Motor neuron (in vitro differentiated cells): ENCODE measurements around the gene NLRP5. TPM values are rescaled to one million over a fixed set of nuclear protein-coding genes. Genes with fewer than 3 reads are reported as not detected.
"Not testable (repeated sequence)": the region's sequence is repeated elsewhere in the genome, so short reads cannot be mapped to it uniquely, and the experiment has no call there.

Experiments used
- ATAC-seq, 8 experiments: fragments of 200-7000 bp; cut with Tn5 transposase; replicated peaks in 6 of 8; 2 replicates each; pipeline ENCODE4 v1.8.0; 2021; ENCODE audit warnings: mild to moderate bottlenecking in 8 of 8, moderate library complexity in 8 of 8
- H3K27ac ChIP-seq, 2 donors: fragments of 250-450 bp; sonication (Bioruptor Pico); 2 replicates each; pipeline ENCODE4 v1.9.0; 2021; ENCODE audit warnings: antibody characterized with exemption in 2 of 2, mild to moderate bottlenecking in 2 of 2, moderate library complexity in 1 of 2
- H3K4me1 ChIP-seq, 2 donors: fragments of 250-450 bp; sonication (Bioruptor Pico); replicated peaks in 1 of 2; 2 replicates each; pipeline ENCODE4 v1.6.1; 2021; ENCODE audit warnings: antibody characterized with exemption in 2 of 2, mild to moderate bottlenecking in 2 of 2, moderate library complexity in 1 of 2
- H3K4me3 ChIP-seq, 5 donors: fragments of 250-450 bp; sonication (Bioruptor Pico); 2 replicates each; pipeline ENCODE4 v1.9.0; 2021; ENCODE audit warnings: antibody characterized with exemption in 5 of 5, mild to moderate bottlenecking in 5 of 5, moderate library complexity in 4 of 5
- WGBS, 10 experiments: fragments of 450-650 bp; shearing (Covaris generic); methylation state at CpG; one replicate each; pipeline ENCODE4 v1.0.0; 2022; 5-methylcytosine and 5-hydroxymethylcytosine counted together
- in situ Hi-C, 9 experiments: fragments of 400-800 bp; cut with MboI; loops; one replicate each; pipeline ENCODE4 v1.15.0; 2021; ENCODE audit warnings: low sequenced_read_pairs in 9 of 9, low pct_unique_long_range_greater_than_20kb in 2 of 9; ENCODE audit not compliant: unreplicated experiment in 9 of 9
- total RNA-seq, 8 experiments: library from RNA; unstranded; fragments of 300-600 nt; gene quantifications; 2 replicates each; pipeline versions ENCODE4 v1.2.3 to v1.2.4, GENCODE V29; 2022

NLRP5 gene
- total RNA-seq, 8 experiments from 2014 or later: 0.10 to 0.14 (median 0.10) TPM; not detected in 5

DNA sequence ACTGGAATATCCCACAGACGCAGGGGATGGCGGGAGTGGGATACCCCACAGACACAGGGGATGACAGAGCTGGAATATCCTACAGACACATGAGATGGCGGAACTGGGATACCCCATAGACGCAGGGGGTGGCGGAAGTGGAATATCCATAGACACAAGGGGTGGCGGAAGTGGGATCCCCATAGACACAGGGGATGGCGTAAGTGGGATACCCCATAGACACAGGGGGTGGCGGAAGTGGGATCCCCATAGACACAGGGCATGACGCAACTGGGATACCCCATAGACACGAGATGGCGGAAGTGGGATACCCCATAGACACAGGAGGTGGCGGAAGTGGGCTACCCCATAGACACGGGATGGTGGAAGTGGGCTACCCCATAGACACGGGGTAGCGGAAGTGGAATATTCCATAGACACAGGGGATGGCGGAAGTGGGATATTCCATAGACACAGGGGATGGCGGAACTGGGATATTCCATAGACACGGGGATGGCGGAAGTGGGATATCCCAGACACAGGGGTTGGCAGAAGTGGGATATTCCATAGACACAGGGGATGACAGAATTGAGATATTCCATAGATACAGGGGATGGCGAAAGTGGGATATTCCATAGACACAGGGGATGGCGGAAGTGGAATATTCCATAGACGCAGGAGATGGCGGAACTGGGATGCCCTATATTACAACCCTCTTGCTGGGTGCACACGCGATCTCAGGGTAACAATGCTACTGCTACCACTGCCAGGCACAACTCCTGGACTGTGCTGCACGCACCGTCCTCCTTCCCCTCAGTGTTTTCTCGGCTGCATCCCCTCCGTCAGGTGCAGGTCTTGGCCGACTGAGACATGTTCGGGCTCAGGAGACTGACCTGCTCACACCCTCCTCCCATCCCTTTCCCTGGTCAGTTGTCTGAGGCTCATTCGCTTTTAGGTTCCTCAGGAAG, 106.4 kb downstream of the NLRP5 start:
- no peak for ATAC-seq
- H3K4me3 ChIP-seq: no peak overlapping the region
- in situ Hi-C loops: loop anchor here in 1 of 9 experiments (25.0 kb wide), 1 partner anchor 219 kb away; the partner anchor contains the start of gene ZSCAN5A
- H3K27ac ChIP-seq: no peak overlapping the region
- H3K4me1 ChIP-seq: no peaks in the 10 kb centered on the region
- WGBS, 10 experiments: 97 to 100% (median 98%) methylated on average over 3 to 10 of the region's 32 CpGs; no CpG with 5 or more reads in 3 of the 10 experiments

DNA sequence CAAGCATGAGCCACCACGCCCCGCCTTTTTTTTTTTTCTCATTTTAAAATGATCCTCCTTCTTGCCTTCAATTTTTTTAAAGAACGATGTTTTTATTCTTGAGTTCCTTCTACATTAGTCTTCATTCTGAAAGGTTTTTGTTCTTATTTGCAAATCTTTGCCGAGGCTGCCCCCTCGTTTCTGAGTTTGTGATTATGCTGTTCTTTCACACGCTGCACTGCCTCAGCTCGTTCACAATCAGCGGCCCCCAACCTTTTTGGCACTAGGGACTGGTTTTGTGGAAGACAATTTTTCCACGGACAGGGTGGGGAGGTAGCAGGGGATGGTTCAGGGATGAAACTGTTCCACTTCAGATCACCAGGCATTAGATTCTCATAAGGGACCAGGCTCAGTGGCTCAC, 107.9 kb downstream of the NLRP5 start:
- 87 to 98% (median 95%) methylated on average over 4 to 8 of the region's 9 CpGs; no CpG with 5 or more reads in 1 of the 10 experiments for whole genome bisulfite sequencing, 10 experiments
- no peak for ATAC-seq
- in situ Hi-C loops: loop anchor here in 1 of 9 experiments (25.0 kb wide), 1 partner anchor 218 kb away; the partner anchor contains the start of gene ZSCAN5A
- no peak overlapping the region for H3K4me3 ChIP-seq
- H3K27ac ChIP-seq: no peak overlapping the region
- H3K4me1 ChIP-seq: no peaks in the 10 kb centered on the region

DNA sequence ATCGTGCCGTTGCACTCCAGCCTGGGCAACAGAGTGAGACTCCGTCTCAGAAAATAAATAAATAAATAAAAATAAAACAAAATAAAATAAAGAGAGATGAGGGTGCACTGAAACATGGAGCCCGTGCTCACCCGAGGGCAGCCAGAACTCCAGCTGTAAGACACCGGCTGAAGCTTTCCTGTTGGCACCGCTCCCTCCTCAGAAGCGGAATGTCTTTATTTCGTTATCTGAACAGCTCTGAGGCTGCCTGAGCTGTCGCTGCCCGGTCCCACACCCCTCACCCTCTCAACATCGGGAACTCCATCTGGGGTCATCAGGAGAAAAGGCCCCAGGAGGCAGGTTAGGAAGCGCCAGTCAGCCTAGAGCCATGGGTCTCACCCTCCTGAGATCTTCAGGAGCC, 110.1 kb downstream of the NLRP5 start:
- Histone ChIP-seq H3K4me1 (no peaks in the 10 kb centered on the region), H3K27ac (no peak overlapping the region), H3K4me3 (no peak overlapping the region)
- in situ Hi-C loops: loop anchor here in 1 of 9 experiments (25.0 kb wide), 1 partner anchor 216 kb away; the partner anchor contains the start of gene ZSCAN5A
- WGBS, 10 experiments: 90 to 100% (median 100%) methylated on average over 1 to 3 of the region's 13 CpGs; no CpG with 5 or more reads in 6 of the 10 experiments
- ATAC-seq: no peak

DNA sequence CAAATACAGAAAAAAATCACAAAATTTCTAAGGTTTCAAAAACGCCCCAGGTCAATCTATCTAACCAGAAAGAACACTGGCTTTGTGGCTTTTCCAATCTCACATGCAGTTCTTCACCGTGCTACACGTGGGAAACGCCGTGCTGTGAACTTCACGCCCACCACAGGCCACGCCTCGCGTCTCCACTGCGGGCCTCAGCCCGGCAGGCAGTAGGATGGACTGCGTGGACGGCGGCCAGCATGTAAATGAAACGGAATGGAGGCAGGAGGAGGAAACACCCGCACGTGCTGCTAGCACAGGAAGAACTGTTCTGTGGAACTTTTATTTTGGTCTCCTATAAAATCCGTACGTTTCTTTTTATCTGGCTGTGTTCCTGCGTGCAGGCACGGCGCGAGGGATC, 110.7 kb downstream of the NLRP5 start:
- ATAC-seq: no peak
- in situ Hi-C loops: loop anchor here in 1 of 9 experiments (25.0 kb wide), 1 partner anchor 215 kb away; the partner anchor contains the start of gene ZSCAN5A
- Histone ChIP-seq H3K4me3 (no peak overlapping the region), H3K27ac (no peak overlapping the region), H3K4me1 (no peaks in the 10 kb centered on the region)
- 76 to 100% (median 93%) methylated on average over 1 to 18 of the region's 23 CpGs; no CpG with 5 or more reads in 2 of the 10 experiments for WGBS, 10 experiments

DNA sequence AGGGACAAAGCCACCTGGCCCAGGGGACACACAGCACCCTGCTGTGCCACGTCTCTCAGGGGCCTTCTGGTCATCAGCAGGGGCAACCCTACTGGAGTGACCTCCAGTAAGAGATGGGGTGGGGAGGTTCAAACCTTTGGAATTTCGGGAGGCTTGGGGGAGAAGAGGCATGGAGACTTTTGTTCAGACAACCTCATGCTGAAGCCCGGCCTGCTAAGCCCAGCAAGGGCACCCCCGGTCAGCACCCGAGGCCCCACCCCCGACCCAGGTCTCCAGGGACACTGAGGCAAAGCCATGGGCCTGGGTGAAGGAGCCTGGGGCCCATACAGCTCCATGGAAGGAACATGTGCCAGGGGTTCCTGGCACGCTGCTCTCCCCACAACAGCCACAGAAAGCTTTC, 111.2 kb downstream of the NLRP5 start:
- Histone ChIP-seq H3K4me1 (no peaks in the 10 kb centered on the region), H3K4me3 (no peak overlapping the region), H3K27ac (no peak overlapping the region)
- in situ Hi-C loops: loop anchor here in 1 of 9 experiments (25.0 kb wide), 1 partner anchor 215 kb away; the partner anchor contains the start of gene ZSCAN5A
- 100% methylated on average over 1 to 2 of the region's 7 CpGs; no CpG with 5 or more reads in 8 of the 10 experiments for WGBS, 10 experiments
- ATAC-seq: no peak

DNA sequence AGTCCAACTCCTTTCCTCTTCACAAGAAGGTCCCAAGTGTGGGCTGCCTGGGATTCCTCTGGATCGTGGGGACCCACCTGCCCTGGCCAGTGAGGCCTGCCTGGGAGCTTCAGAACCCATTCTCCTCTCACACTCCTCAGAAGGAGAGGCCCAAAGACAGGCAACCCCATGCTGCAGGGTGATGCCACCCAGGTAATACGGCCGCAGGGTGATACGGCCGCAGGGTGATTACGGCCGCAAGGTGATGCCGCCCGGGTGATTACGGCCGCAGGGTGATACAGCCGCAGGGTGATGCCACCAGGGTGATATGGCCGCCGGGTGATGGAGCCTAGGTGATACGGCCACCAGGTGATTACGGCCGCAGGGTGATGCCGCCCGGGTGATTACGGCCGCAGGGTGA, 111.7 kb downstream of the NLRP5 start:
- not testable (repeated sequence) for H3K4me1 ChIP-seq, H3K27ac ChIP-seq, H3K4me3 ChIP-seq, ATAC-seq
- no CpG with 5 or more reads among the region's 21 CpGs for WGBS, 10 experiments
- in situ Hi-C loops: loop anchor here in 1 of 9 experiments (25.0 kb wide), 1 partner anchor 214 kb away; the partner anchor contains the start of gene ZSCAN5A

DNA sequence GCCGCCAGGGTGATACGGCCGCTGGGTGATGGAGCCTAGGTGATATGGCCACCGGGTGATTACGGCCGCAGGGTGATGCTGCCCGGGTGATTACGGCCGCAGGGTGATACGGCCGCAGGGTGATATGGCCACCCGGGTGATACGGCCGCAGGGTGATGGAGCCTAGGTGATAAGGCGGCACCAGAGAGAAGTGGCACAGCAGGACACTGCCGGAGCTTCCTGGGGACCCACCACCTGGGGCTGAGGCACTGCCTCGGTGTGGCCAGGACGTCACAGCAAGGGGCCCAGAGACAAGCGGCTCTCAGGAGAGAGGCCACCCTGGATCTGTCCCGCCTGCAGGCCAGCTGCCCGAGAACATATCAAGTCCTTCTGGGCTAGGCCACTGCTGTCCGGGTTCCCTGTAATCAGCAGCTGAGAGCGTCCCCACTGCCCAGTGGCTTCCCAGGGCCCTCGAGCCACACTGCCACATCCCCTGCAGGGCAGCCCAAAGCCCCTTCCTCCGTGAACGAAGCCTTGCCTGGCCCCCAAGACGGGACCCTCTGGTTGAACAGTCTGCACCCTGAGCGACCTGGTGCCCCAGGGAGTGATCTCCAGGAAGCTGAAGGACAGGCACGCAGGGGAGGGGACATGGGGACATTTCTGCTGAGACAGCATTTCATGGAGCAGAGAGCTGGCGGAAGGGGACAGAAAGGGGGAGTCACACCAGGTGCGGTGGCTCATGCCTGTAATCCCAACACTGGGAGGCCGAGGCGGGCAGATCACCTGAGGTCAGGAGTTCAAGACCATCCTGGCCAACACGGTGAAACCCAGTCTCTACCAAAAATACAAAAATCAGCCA, 112.4 kb downstream of the NLRP5 start:
- ATAC-seq: no peak
- in situ Hi-C loops: loop anchor here in 1 of 9 experiments (25.0 kb wide), 1 partner anchor 213 kb away; the partner anchor contains the start of gene ZSCAN5A
- Histone ChIP-seq H3K27ac (no peak overlapping the region), H3K4me1 (no peaks in the 10 kb centered on the region), H3K4me3 (no peak overlapping the region)
- WGBS, 10 experiments: 89 to 100% (median 89%) methylated on average over 1 to 12 of the region's 34 CpGs; no CpG with 5 or more reads in 7 of the 10 experiments

DNA sequence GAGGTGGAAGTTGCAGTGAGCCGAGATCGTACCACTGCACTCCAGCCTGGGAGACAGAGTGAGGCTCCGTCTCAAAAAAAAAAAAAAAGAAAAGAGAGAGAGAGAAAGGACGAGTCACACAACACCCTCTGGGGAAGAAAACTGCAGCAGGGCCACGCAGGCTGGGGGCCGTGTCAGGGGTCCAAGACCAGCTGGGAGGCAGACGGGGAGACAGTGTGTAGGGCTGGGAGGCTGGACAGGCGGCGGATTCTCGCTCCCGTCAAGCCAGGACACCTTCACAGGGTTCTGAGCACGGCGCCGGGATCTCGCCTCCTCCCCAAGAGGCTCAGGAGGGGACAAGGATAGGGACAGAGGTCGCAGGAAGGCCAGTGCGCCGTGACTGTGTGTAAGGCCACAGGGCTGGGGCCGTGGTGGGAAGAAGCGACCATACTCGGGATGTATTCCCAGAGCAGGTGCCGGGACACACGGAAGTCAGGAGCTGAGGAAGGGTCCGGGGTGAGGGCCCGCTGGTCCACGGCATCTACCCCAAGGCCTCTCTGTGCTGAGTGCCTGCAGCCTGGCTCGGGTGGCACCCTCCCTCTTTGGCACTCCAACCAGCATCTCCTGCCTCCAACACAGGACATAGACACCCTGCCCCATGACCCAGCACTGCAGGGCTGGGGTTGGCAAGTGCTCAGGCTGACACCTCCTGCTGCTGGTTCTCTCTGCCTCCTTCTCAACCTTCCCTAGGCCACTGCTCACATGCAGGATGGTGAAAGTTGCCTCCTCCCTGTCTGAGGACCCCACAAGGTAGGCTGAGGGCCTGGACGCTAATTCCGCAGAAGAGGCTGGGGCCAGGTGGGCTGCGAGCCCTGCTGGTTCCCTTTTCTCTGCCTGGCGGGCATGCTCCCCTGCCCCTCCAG, 113.3 kb downstream of the NLRP5 start:
- H3K4me3 ChIP-seq: no peak overlapping the region
- 20 to 93% (median 79%) methylated on average over 1 to 8 of the region's 31 CpGs; no CpG with 5 or more reads in 6 of the 10 experiments for whole genome bisulfite sequencing, 10 experiments
- H3K27ac ChIP-seq: no peak overlapping the region
- ATAC-seq: no peak
- H3K4me1 ChIP-seq: no peaks in the 10 kb centered on the region
- in situ Hi-C loops: loop anchor here in 1 of 9 experiments (25.0 kb wide), 1 partner anchor 212 kb away; the partner anchor contains the start of gene ZSCAN5A

DNA sequence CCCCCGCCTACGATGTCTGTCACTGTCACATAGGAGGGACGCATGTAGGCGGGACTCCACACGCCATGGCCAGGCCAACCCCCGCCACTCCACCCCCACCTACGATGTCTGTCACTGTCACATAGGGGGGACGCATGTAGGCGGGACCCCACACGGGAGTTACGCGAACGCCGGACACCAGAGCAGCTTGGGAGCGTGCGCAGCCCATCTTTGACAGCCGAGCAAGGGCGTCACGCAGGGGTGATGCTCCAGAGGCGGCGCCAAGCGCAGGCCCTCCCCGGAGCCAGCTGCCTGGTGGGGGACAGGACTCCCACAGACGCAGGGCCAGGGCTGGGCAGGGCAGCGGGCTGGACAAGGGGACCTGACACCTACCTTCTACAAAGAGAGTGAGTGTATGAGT, 114.5 kb downstream of the NLRP5 start:
- Histone ChIP-seq H3K4me3 (no peak overlapping the region), H3K4me1 (peaks cover 0 to 3% of the 10 kb centered on the region in 2 donors), H3K27ac (no peak overlapping the region)
- in situ Hi-C loops: no loop called here
- 93 to 100% (median 100%) methylated on average over 2 to 4 of the region's 25 CpGs; no CpG with 5 or more reads in 7 of the 10 experiments for WGBS, 10 experiments
- ATAC-seq: no peak

DNA sequence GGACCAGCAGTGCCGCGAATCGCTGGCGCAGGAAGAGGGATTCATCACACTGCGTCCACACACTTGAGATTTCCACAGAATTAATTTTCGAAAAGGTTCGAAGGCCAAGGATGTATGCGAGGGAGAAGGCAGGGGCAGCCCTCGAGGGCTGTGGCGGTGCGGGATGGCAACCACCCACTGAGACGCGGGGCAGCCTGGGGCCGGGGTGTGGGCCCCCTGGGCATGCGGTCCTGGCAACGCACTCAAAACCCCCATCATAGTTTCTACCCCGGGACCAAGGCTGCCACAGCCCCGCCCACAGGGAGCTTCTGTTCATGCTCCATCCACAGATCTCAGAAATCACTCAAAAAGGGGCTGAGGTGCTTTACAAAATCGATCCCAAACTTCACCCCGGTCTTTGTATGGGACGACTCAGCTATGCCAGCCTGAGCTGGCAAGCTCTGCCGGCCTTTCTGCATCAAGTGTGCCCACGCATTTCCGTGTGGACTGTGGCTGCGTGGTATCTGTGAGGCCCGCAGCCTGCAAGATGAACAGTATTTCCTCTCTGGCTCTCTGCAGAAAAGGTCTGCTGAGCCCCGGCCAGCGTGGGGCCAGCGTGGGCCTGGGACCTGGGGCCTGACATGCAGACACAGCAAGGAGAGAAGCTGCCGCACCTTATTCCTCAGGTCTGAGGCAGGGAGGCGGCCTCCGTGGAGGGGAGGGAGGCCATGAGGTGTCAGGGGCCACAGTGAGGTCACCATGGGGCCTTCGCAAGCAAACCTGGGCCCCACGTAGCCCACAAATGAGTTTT, 115.4 kb downstream of the NLRP5 start:
- peaks cover 0 to 3% of the 10 kb centered on the region in 2 donors for H3K4me1 ChIP-seq
- no peak overlapping the region for H3K4me3 ChIP-seq
- in situ Hi-C loops: no loop called here
- no peak overlapping the region for H3K27ac ChIP-seq
- 80 to 100% (median 97%) methylated on average over 1 to 17 of the region's 34 CpGs; no CpG with 5 or more reads in 2 of the 10 experiments for WGBS, 10 experiments
- ATAC-seq: no peak

DNA sequence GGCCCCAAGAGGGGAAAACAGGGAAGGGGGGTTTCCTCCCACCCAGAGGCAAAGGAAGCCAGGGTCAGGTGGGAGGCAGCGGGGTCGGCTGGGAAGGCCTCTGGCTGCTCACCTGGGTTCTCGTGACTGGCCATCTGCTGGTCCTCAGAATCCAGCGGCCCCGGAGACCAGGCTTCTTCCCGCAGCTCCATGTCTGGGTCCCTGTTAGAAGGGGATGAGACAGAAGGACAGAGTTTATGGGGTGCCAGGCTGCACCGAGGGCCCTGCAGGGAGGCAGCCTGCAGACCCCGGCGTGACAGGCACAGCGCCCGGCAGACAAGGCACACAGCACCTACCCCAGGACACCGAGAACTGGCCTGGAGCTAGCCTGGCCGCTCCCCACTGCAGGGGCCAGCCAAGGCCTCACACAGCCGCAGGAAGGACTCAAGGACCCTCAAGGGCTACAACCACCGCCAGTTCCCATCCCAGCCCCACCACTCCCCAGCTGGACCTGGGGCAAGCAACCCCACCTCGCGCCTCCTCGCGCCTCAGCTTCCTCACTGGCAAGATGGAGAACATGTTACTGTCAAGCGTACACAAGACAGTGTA, 116.5 kb downstream of the NLRP5 start:
- in situ Hi-C loops: no loop called here
- Histone ChIP-seq H3K4me1 (peaks cover 0 to 3% of the 10 kb centered on the region in 2 donors), H3K27ac (no peak overlapping the region), H3K4me3 (no peak overlapping the region)
- 75 to 100% (median 100%) methylated on average over 2 to 4 of the region's 20 CpGs; no CpG with 5 or more reads in 7 of the 10 experiments for WGBS, 10 experiments
- no peak for ATAC-seq
